Measurements from ENCODE around the gene HOXD10.
A peak's percentile ranks its signal among the peaks of the same experiment; 100 is the strongest.

HOXD10 gene

DNA sequence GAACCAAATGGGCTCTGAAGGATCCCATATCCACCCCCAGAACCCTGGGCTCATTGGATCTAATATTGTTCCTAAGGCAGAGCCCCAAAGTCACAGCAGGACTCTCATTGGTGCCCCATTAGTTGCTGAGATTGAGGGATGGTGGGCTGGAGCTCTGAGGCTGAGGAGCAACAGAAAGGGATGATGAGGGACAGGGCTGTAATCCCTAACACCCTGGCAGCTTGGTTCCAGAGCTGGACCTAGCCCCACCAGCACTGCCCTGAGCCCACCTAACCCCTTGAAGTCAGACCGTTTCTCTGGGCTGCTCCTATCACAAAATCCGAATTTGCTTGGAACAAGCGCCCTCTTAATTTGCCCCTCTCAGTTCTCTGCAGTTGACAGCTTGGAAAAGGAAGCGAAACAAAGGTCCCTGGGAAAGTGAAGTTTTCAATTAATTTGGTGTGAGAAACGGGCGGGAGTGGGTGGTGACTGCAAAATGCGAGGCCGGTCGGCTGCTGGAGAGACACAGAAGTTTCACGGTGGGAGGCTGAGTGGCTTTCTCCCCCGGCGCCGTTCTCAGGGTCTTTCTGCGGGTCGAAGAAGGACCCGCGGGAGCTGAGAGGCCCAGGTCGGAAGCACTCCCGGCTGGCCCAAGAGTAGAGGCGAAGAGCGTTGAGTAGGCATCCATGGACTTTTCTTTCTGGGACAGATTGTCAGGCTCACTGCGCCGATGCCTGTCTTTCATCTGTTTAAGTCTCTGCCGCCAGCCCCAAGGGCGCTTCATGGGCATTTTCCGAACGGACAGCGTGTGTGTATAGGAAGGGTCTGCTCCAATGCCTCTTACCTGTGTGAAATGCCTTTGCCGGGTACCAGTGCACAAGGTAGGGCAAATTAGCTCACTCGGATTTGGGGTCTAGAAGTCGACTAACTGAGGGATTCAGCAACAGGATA, 25.0 kb upstream of the HOXD10 start:
- no peak overlapping the region for H3K4me3 ChIP-seq (ENCODE audit: low read depth, low read length)
- TF ChIP-seq MYC (IDR thresholded peaks at IDR 0.05; ENCODE audit: low read depth, low read length): no peak
- no peak for TF ChIP-seq POLR2A (IDR thresholded peaks at IDR 0.05; ENCODE audit: extremely low read depth, insufficient read length)
- TF ChIP-seq, protein P1, sequence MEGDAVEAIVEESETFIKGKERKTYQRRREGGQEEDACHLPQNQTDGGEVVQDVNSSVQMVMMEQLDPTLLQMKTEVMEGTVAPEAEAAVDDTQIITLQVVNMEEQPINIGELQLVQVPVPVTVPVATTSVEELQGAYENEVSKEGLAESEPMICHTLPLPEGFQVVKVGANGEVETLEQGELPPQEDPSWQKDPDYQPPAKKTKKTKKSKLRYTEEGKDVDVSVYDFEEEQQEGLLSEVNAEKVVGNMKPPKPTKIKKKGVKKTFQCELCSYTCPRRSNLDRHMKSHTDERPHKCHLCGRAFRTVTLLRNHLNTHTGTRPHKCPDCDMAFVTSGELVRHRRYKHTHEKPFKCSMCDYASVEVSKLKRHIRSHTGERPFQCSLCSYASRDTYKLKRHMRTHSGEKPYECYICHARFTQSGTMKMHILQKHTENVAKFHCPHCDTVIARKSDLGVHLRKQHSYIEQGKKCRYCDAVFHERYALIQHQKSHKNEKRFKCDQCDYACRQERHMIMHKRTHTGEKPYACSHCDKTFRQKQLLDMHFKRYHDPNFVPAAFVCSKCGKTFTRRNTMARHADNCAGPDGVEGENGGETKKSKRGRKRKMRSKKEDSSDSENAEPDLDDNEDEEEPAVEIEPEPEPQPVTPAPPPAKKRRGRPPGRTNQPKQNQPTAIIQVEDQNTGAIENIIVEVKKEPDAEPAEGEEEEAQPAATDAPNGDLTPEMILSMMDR (IDR thresholded peaks at IDR 0.05; ENCODE audit: low read depth, low read length): no peak
- TF ChIP-seq, protein P2, sequence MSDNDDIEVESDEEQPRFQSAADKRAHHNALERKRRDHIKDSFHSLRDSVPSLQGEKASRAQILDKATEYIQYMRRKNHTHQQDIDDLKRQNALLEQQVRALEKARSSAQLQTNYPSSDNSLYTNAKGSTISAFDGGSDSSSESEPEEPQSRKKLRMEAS (IDR thresholded peaks at IDR 0.05; ENCODE audit: low read depth, low read length): no peak
- no peak for DNase-seq (ENCODE audit: low read depth)

DNA sequence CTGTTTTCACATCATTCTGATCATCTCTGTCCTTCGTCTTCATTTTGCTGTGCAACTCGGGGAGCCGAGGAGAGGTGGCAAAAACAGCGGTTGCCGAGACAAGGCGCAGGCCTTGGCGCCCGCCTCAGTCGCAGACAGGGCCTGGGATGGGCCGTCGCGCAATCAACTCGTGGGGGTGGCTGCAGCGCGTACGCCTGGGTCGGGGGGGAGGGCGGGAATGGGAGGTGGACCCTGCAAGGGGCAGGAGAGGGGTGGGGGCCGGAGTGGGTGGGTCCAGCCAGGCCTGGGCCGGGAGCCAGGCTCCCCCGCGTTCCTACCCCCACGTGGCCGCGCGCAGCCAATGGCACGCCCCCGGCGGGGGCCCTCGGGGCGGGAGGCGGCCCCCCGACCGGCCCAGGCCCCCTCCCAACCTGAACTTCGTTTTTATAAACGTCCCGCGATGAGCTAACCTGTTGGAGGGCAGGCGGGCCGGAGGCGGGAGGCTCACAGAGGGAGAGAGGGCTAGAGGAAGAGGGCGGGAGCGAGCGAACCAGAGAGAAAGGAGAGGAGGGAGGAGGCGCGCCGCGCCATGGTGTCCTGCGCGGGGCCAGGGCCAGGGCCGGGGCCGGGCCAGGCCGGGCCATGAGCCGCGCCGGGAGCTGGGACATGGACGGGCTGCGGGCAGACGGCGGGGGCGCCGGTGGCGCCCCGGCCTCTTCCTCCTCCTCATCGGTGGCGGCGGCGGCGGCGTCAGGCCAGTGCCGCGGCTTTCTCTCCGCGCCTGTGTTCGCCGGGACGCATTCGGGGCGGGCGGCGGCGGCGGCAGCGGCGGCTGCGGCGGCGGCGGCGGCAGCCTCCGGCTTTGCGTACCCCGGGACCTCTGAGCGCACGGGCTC, 24.1 kb upstream of the HOXD10 start, which contains the start of gene HOXD13:
Gene HOXD13, plus strand, starts transcription at position 452 of the 875 bp plus-strand sequence. Its CDS starts 170 bp downstream, at position 622.
- peak; percentile 48; the same call in 1 of the 2 replicates for TF ChIP-seq MYC (IDR thresholded peaks at IDR 0.05; ENCODE audit: low read depth, low read length)
- TF ChIP-seq, protein P2 (IDR thresholded peaks at IDR 0.05; ENCODE audit: low read depth, low read length): peak; percentile 59
- peak; percentile 85 for TF ChIP-seq POLR2A (IDR thresholded peaks at IDR 0.05; ENCODE audit: extremely low read depth, insufficient read length)
- TF ChIP-seq, protein P1 (IDR thresholded peaks at IDR 0.05; ENCODE audit: low read depth, low read length): no peak
- peak within 1 kb of the TSS; percentile 86 for H3K4me3 ChIP-seq (ENCODE audit: low read depth, low read length)
- DNase-seq (ENCODE audit: low read depth): peak; percentile 82

DNA sequence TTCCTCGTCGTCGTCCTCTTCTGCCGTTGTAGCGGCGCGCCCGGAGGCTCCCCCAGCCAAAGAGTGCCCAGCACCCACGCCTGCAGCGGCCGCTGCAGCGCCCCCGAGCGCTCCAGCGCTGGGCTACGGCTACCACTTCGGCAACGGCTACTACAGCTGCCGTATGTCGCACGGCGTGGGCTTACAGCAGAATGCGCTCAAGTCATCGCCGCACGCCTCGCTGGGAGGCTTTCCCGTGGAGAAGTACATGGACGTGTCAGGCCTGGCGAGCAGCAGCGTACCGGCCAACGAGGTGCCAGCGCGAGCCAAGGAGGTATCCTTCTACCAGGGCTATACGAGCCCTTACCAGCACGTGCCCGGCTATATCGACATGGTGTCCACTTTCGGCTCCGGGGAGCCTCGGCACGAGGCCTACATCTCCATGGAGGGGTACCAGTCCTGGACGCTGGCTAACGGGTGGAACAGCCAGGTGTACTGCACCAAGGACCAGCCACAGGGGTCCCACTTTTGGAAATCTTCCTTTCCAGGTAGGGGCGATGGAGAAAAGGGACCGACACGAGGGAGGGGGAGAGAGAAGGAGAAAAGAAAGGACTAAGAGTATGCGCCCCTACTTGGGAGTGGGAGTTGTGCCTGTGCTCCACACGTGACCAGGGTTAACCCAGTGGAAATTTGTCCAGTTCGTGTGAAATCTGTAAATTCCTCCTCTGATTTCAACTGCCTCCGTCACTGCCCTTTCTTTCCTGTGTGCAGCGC, 23.3 kb upstream of the HOXD10 start:
- H3K4me3 ChIP-seq (ENCODE audit: low read depth, low read length): peak overlapping the region; percentile 86
- TF ChIP-seq POLR2A (IDR thresholded peaks at IDR 0.05; ENCODE audit: extremely low read depth, insufficient read length): no peak
- TF ChIP-seq, protein P2 (IDR thresholded peaks at IDR 0.05; ENCODE audit: low read depth, low read length): peak; percentile 65
- TF ChIP-seq, protein P1 (IDR thresholded peaks at IDR 0.05; ENCODE audit: low read depth, low read length): peak; percentile 42
- TF ChIP-seq MYC (IDR thresholded peaks at IDR 0.05; ENCODE audit: low read depth, low read length): peak; percentile 67
- DNase-seq (ENCODE audit: low read depth): peak; percentile 87

DNA sequence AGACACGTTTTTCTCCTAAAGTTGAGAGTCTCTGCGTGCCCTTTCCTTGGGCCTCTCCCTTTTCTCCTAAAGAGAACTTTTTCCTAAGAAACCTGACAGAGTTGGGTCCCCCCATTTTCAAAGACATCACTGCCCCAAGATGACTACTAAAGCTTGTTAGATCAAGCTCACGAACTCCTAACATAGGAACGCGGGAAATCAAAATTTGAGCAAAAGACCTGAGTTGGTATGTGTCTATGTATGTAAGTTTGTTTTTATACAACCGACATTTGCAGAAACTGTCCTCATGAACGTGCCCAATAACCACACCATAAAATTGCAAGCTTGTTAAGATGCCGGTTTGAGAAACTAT, 22.7 kb upstream of the HOXD10 start:
- no peak for DNase-seq (ENCODE audit: low read depth)
- no peak; the same call in 1 of the 2 replicates for TF ChIP-seq MYC (IDR thresholded peaks at IDR 0.05; ENCODE audit: low read depth, low read length)
- no peak for TF ChIP-seq POLR2A (IDR thresholded peaks at IDR 0.05; ENCODE audit: extremely low read depth, insufficient read length)
- TF ChIP-seq, protein P1 (IDR thresholded peaks at IDR 0.05; ENCODE audit: low read depth, low read length): no peak
- H3K4me3 ChIP-seq (ENCODE audit: low read depth, low read length): peak overlapping the region; percentile 86

GRCh38 chr2:176094349-176094748, 22.2 kb upstream of the HOXD10 start:
- TF ChIP-seq MYC (IDR thresholded peaks at IDR 0.05; ENCODE audit: low read depth, low read length) (no peak), POLR2A (IDR thresholded peaks at IDR 0.05; ENCODE audit: extremely low read depth, insufficient read length) (no peak)
- TF ChIP-seq, protein P1 (IDR thresholded peaks at IDR 0.05; ENCODE audit: low read depth, low read length): no peak
- TF ChIP-seq, protein P2 (IDR thresholded peaks at IDR 0.05; ENCODE audit: low read depth, low read length): no peak; the same call in 1 of the 2 replicates
- peak; percentile 52 for DNase-seq (ENCODE audit: low read depth)
- peak overlapping the region; percentile 86 for H3K4me3 ChIP-seq (ENCODE audit: low read depth, low read length)

All from NB4 (cell line).